Breast epithelium (tissue), 4 donors: Measurements from ENCODE around the gene NEDD9. TPM values are rescaled to one million over a fixed set of nuclear protein-coding genes. Genes with fewer than 3 reads are reported as not detected.

ENCODE experiments used
- DNase-seq, 2 donors: peaks; one replicate each; pipeline ENCODE4 v3.0.0-alpha.2; 2019; ENCODE audit warnings: low spot score in 2 of 2
- H3K27ac ChIP-seq, 2 donors: fragments of 200-600 bp; sonication (generic) in 1 of 2; one replicate each; pipeline ENCODE4 v1.5.1; 2016 to 2019; ENCODE audit warnings: mild to moderate bottlenecking in 1 of 2
- H3K27me3 ChIP-seq, 2 donors: fragments of 200-600 bp; sonication (generic) in 1 of 2; one replicate each; pipeline versions ENCODE4 v1.5.1 to v1.6.0; 2017 to 2019; ENCODE audit warnings: control low read depth in 1 of 2, mild to moderate bottlenecking in 1 of 2
- H3K36me3 ChIP-seq: fragments of 200-600 bp; one replicate; pipeline ENCODE4 v1.5.1; 2019
- H3K4me1 ChIP-seq, 2 donors: fragments of 200-600 bp; sonication (generic); one replicate each; pipeline ENCODE4 v1.5.1; 2016 to 2019; ENCODE audit warnings: control low read depth in 1 of 2
- H3K4me3 ChIP-seq, 3 donors: fragments of 200-600 bp; sonication (generic); 1 replicate in 2 of 3; 2 replicates in 1 of 3; pipeline ENCODE4 v1.5.1; 2016 to 2019; ENCODE audit warnings: mild to moderate bottlenecking in 3 of 3, moderate library complexity in 2 of 3
- H3K9me3 ChIP-seq, 2 donors: fragments of 200-600 bp; sonication (generic) in 1 of 2; one replicate each; pipeline ENCODE4 v1.5.1; 2016 to 2019; ENCODE audit warnings: control low read depth in 1 of 2
- CTCF ChIP-seq, 3 donors: fragments of 450-650 bp; IDR thresholded peaks; one replicate each; pipeline ENCODE4 v1.5.1; 2016 to 2017; ENCODE audit warnings: antibody characterized with exemption in 3 of 3, mild to moderate bottlenecking in 3 of 3, moderate library complexity in 3 of 3
- POLR2A ChIP-seq: fragments of 450-650 bp; IDR thresholded peaks from one replicate; pipeline ENCODE4 v1.6.1; 2016; ENCODE audit warnings: antibody characterized with exemption, mild to moderate bottlenecking, moderate library complexity
- POLR2AphosphoS5 ChIP-seq, 3 donors: sonication (generic); formaldehyde crosslinking; IDR thresholded peaks; one replicate each; pipeline ENCODE4 v1.6.1; 2017; ENCODE audit warnings: antibody characterized with exemption in 3 of 3
- intact Hi-C: fragments of 100-400 bp; cut with DNase I; formaldehyde crosslinking; loops from one replicate; pipeline ENCODE4 v1.15.1; 2023; ENCODE audit warnings: low total_unique reads
- total RNA-seq, 3 donors: library from RNA; depleted of rRNA; stranded (reverse); fragments of >200 nt; gene quantifications; one replicate each; pipeline ENCODE4 v1.1.0, GENCODE V29; 2016

NEDD9 gene
- total RNA-seq, 3 donors from 2014 or later = 41.4 to 108 (median 79.2) TPM

DNA sequence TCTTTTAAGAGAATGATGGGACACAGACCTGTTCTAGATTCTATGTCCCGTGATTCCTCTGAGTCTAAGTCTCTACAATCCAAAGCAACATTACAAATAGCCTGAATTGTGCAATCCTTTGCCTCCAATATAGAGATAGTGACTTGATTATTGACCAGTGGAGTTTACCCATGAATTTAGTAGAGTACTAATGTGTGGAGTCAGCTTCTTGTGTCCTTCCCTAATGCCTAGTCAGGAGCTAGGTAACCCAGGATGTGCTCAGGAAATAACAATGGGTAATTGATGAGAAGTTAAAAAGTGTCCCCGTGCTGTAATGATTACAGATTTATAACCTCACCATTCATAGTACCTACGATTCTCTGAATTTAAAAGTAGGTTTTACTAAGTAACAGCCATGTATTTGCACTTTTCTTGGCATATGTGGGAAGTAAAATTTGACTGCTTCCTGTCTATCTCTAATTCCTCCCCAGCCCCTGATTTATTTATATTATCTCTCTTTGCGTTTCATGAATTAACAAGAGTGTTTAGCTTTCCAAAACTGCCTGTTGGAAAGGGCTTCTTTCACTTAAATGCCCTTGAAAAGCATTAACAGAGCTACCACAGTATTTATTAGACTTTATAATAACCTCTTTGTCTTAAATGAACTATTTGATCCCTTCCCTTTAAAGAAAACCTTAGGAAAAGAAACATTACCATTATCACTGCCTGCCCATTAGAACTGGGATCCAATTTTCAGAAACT is 30.5 kb downstream of the NEDD9 start:
- TF ChIP-seq POLR2A (no peak), CTCF (IDR thresholded peaks at IDR 0.05) (no peak), POLR2AphosphoS5 (IDR thresholded peaks at IDR 0.05) (no peak)
- no peak for DNase-seq

GRCh38 chr6:11201015-11201414 is 31.5 kb downstream of the NEDD9 start:
- H3K4me1 ChIP-seq = peaks cover 0 to 6% of the 10 kb centered on the region in 2 donors
- intact Hi-C loops = no loop called here
- no peak for TF ChIP-seq CTCF (IDR thresholded peaks at IDR 0.05)
- TF ChIP-seq POLR2A = no peak
- no peak for TF ChIP-seq POLR2AphosphoS5 (IDR thresholded peaks at IDR 0.05)
- H3K36me3 ChIP-seq = no peaks in the 10 kb centered on the region
- no peaks in the 10 kb centered on the region for H3K9me3 ChIP-seq
- no peaks in the 10 kb centered on the region for H3K27me3 ChIP-seq
- no peak overlapping the region for H3K4me3 ChIP-seq
- H3K27ac ChIP-seq = peak overlapping the region; percentile 8 to 80
- DNase-seq = no peak

More for the DNA sequence above, 30.5 kb downstream of the NEDD9 start:
- intact Hi-C loops = no loop called here
- H3K9me3 ChIP-seq = no peaks in the 10 kb centered on the region
- H3K27me3 ChIP-seq = no peaks in the 10 kb centered on the region
- H3K4me3 ChIP-seq = no peak overlapping the region
- H3K4me1 ChIP-seq = peaks cover 0 to 6% of the 10 kb centered on the region in 2 donors
- H3K27ac ChIP-seq = peak overlapping the region; percentile 38 to 80
- H3K36me3 ChIP-seq = no peaks in the 10 kb centered on the region

GRCh38 chr6:11200356-11200755 is 32.1 kb downstream of the NEDD9 start:
- H3K4me1 ChIP-seq = peaks cover 0 to 6% of the 10 kb centered on the region in 2 donors
- H3K4me3 ChIP-seq = no peak overlapping the region
- intact Hi-C loops = no loop called here
- TF ChIP-seq CTCF (IDR thresholded peaks at IDR 0.05) (no peak), POLR2AphosphoS5 (IDR thresholded peaks at IDR 0.05) (no peak), POLR2A (no peak)
- no peaks in the 10 kb centered on the region for H3K36me3 ChIP-seq
- H3K9me3 ChIP-seq = no peaks in the 10 kb centered on the region
- H3K27me3 ChIP-seq = no peaks in the 10 kb centered on the region
- no peak for DNase-seq
- H3K27ac ChIP-seq = peak overlapping the region; percentile 53 to 80

DNA sequence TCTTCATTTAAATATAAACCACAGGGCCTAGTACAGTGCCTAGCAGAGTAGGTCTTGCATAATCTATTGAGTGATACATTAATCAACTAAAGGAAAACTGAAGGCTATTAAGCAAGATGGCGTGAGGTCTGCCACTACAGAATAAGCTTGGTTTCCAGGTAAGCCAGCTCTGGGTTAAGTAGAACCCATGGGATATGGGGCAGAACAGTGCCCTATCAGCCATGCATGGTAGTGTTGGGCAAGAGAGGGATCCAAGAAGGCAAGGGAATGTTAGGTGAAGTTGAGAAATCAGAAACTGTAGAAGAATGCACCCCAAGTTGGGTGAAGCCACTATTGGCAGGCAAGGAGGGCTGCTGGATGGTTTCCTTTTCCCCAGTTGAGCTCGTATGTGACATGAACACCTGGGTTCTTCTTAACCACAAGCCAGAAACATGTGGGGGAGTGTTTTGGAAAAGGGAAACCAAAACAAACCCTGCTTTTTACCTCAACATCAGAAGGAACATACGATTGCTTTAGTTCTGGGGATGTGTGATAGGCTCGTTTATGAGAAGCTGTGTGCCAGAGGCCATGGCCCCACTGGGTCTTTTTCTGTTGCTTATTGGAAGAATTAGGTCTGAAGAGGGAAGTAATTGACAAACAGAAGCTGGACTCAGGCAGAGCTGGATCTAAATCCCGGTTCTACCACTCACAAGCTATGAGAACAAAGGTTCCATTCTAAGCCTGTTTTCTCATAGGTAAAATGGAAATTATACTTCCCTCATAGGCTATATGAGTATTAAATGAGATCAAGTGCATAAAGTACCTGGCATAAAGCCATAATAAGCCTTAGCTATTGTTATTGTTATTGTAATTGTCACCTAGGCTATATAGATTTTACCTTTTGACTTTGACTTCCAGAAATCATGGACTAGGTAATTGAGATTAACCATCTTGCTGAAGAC is 33.5 kb downstream of the NEDD9 start:
- Histone ChIP-seq H3K9me3 (no peaks in the 10 kb centered on the region), H3K27ac (peak overlapping the region; percentile 80 to 81), H3K27me3 (no peaks in the 10 kb centered on the region), H3K4me1 (peaks cover 0 to 6% of the 10 kb centered on the region in 2 donors), H3K4me3 (no peak overlapping the region), H3K36me3 (no peaks in the 10 kb centered on the region)
- no peak for TF ChIP-seq CTCF (IDR thresholded peaks at IDR 0.05)
- peak in 1 of 3 donors; percentile 15 for TF ChIP-seq POLR2AphosphoS5 (IDR thresholded peaks at IDR 0.05)
- TF ChIP-seq POLR2A = no peak
- intact Hi-C loops = no loop called here
- no peak for DNase-seq
